Kidney capillary endothelial cell (primary cell): Measurements from ENCODE around the gene RNF144B.

Experiments
- DNase-seq: peaks from one replicate; pipeline ENCODE4 v3.0.0-alpha.2; 2018; ENCODE audit warnings: low spot score

The RNF144B gene

DNA sequence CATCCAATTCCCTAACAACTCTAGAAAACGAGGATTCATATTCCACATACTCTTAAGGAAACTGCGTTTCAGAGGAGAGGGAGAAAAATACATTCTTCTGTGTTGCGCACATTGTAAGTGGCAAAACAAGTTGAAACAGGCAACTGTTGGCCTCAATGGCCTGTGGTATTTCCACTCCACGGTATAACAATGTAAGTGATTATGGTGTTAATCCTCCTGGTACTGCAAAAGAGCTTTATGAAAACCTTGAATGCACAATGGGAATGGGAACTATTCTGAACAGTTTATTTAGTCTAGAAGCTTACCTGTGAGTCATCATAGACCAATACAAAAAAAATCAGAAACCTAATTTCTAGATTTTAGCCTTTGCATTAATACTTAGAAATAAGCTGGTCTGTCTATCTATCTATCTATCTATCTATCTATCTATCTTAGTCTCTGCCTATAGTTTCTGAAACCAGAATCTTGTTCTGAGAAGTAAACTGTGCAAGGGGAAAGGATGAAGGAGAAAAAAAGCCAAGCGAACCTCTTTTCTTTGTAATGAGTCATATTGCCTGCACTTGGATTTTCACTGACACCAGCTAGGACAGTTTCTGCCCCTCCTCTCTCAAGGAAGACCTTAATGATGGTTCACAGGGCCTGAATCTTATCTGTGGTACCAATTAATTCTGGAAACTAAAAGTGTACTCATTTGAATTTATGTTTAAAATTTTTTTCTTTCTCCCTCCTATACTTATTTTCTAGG lies 101.5 kb downstream of the RNF144B start:
- no peak for DNase-seq

DNA sequence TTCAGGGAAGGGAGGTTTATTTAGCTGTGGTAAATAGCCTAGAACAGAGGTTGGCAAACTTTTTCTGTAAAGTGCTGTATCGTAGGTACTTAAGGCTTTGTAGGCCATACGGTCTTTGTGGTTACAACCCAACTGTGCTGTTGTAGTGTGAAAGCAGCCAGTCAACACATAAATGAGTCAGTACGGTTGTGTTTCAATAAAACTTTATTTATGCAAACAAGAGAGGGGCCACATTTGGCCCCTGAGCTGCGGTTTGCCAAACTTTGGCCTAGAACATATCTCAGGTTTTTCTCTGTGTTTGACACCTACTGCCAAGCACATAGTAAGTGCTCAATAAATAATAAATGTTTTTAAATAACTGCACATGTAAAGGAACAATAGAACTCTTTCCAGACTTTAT lies 102.2 kb downstream of the RNF144B start:
- DNase-seq, result no peak

DNA sequence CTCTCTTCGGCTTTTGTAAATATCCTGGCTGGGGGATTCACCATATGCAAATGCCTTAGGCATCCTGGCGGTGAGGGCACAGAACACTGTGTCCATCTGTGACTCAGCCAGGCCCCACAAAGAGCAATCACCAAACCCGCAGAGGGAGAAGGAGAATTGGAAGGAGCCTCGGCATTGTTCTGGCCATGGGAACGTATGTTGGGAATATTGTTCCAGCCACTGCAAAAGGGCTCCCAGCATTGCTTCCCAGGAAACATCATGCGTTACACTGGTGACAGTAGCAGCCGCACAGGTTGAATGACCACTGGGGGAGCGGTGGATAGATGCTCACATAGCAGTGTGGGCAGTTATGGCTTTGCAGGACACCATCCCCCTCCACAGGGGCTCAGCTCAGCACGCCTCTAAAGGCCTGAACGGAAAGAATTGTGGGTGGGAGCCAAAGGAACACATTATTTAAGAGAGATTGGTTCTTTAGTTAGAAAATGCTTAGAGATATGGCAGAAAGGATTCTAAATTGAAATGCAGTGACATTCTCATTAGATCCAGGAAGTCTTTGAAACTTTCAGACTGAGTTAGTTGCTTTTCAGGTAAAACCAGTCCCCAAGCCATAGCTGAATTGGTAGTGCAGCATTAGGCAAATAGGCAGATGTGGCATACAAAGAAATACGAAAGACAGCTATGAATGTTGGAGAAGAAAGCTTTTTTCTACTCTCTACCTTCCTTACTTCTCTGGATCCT lies 104.3 kb downstream of the RNF144B start:
- DNase-seq, result no peak

DNA sequence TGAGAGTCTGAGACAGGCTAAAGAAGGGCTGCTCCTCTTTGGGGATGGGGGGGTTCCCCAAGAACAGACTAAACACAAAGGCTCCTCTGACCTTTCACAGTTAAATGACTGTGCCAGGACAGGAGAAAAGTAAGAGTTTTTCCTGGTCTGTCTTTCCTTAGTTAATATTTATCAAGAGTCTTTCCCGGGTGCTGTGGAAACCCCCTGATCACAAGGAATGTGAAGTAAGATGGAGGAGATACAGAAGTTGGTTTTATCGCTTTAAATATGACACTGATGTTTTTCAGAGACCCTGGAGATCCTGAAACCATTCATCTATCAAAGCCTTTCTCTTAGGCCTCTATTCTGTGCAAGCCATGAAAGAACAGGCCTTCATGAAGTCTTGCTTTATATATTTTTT lies 105.8 kb downstream of the RNF144B start:
- no peak for DNase-seq

DNA sequence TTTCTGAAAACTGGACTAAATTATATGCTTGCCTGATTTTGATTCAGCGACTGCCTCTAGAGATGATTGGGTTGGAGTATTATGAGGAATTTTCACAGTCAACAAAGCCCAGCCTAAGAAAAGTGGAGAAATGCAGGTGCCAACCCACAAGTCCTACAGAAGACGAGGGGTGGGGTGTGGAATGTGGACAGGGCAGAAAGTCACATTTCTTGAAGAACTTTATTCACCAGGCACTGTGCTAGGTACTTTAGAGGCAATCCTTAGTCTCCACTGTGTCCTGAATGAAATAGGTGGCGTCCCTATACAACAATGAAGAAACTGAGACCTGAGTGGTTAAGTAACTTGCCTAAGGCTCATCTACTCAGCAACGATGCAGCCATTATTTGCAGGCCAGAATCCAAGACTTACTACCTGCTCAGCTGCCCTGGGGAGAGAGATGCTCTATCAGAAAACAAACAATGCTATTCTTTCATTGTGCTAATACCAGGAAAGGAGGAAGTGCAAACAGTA lies 106.3 kb downstream of the RNF144B start:
- no peak for DNase-seq

DNA sequence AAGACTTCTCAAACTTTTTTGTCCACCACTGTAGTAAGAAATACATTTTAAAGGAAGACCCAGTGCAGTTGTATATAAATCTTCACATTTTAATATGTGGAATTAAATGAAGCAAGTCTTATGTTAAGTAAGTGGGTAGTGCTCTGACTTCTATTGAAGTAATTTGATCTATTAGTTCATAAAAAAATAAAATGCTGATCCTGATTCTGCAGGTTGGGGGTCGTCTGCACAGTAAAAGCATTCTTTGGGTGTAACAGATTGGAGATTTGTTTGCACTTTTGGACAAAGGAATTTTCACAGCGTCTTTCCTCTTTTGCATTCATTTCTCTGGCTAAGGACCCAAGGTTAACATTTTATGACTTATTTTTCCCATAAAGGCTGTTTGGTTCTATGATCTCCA lies 106.8 kb downstream of the RNF144B start:
- no peak for DNase-seq

DNA sequence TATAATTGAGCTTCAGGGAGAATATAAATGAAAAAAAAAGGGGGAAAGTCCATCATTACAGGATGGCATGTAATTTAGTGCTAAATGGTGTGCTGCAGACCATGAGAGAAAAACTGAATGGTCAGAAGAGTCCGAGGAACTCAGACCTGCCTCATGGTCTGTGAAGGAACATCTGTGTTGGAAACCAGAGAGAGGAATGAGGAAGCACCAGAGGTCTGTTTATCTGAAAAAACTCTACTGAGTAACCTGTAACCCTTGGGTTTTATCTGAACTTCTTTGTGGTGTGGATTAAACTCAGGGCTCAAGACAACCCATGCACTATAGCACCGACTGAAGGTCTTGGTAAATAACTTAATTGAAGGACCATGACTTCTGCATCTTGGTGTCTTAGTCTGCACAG lies 108.1 kb downstream of the RNF144B start:
- no peak for DNase-seq

DNA sequence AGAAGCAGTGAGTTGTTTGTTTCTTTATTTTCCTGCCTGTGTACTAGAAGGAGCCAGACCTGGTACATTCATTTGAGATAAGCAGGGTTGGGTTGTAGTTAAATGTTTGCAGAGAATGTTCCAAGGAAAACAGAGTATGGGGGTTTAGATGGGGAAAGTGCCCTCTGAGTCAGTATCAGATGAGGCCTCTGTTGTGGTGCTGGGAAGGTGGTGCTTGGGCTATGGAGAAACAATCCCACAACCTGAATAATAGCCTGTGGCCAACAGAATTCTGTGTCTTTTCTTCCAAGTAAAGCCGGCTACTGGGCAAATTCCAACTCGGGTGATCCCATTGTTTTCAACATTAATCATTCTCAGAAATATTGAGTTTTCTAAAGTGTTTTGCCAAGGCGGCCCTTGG lies 109.3 kb downstream of the RNF144B start:
- DNase-seq, result no peak

DNA sequence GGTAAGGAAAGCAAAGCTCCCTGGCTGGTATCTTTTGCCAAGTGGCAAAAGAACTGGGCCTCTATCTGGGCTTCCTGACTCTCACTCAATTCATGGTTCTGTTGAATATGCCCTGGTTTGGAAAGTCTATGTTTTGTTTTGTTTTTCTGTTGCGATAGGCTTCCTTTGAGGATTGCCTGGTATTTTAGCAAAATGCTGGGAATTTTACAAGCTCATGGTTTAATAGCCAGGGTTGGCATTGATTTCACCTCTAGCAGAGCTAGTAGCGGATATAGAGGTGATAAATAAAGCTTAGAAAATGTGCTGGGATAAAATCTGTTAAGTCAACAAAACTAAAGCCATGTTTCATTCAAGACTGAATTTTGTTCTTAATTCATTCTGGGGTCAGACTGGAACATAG lies 109.9 kb downstream of the RNF144B start:
- DNase-seq, result no peak

DNA sequence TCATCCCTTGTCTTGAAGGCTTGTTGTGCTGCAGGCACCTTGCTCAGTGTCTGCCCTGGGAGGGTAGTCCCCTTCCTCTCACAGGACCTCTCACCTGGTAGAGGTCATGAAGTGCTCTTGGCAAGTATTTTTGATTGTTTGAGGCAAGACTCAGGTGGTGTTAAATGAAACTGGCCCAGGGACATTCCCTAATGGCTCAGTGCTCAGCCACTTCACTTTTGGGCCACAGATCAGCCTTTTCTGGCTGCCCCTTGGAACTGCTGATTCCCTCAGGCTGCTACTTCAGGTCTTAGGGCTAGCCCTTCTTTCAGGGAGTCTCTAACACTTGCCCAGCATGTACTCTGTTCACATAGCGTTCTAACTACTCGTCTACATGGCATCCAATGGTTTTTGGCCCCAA lies 111.3 kb downstream of the RNF144B start:
- DNase-seq, result no peak

DNA sequence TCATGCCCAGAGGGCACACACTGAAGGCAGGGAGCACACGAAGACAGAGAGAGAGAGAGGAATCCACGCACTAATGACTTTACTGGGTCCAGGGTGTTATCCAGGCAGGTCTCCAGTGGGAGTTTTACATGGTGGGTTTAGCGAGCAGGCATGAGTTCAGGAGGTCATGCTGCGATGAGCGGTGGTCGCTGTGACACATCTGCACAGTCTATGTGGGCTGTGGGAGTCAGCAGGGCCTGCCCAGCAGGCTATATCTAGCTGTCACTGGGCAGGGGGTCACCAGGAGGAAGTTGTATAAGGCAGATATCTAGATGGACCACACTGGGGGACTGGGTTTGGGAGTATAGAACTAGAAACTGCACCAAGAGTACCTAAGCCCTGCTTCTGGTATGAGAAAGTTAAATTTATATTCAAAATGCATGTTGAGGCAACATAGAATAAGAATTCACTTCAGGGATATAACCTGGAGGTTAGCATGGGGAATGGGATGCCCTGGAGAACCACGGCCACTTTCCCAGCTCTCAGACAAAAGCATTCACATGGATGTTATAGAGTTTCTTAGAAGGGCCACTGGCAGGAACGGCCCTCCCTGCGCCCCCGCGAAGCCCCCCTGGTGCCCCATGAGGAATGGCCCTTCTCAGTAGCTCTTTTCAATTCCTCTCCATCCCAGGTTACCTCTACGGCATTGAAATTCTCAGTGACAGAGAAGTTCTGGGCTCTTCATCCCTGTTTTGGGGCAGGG lies 113.9 kb downstream of the RNF144B start:
- DNase-seq, result no peak

DNA sequence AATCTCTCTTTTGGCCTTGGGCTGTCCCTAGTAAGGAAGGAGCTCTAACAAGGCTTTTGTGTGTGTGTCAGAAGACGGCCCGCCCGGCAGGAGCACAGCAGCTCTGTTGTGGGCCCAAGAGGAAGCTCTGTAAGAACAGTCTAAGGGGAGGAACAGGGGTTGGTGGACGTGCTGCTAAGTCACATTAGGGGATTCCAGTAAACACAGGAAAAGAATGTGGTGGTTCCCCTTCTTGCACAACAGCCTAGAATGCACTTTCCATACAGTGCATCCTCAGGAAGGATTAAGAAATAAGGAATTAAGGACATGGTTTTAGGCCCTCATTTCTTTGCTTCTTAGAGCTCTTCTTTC lies 114.5 kb downstream of the RNF144B start:
- DNase-seq, result no peak

DNA sequence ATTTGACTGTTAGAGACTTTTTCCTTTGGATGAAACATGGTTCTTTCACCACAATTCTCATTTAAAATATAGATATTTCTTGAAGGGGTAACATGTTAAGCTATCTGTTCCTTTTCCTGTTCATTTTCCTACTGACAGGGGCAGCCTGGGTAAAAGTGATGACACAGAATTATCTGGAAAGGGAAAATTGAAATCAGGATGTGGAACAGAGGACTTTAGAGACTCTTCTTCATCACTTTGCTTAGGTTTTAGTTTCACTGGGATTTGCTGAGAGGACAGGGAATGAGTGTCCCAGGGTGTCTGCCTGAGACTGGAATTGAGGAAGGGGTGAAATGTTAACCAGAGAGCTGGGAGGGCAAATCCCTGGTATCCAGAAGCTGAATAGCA lies 116.0 kb downstream of the RNF144B start:
- DNase-seq, result no peak

DNA sequence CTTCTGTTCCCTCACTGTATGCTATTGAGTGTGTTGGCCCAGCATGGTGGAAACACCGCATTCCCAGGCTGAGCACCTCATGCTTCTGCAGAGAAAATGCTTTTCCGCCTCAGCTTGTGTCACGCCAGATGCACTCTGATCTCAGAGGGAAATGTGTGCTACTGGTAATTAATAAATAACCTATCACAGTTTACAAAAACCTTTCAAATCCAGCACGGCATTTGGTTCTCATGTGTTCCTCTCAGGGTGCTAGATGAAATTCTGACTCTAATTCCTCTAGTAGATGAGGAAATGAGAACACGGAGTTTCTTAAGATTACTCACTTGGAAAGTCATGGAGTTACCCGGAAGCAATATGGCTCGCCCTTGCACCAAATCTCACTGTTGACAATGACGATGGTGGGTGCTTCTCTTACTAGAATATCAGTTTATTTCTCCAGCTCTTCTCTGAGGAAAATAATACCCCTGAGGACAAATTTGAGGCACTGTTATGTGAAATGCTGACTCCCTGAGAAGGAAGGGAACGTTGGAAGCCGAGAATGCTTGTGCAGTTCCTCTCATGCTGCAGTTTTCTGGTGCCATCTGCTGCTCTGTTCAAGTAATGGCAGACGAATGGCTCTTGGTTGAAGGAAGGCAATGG lies 116.6 kb downstream of the RNF144B start:
- DNase-seq, result peak; percentile 78

DNA sequence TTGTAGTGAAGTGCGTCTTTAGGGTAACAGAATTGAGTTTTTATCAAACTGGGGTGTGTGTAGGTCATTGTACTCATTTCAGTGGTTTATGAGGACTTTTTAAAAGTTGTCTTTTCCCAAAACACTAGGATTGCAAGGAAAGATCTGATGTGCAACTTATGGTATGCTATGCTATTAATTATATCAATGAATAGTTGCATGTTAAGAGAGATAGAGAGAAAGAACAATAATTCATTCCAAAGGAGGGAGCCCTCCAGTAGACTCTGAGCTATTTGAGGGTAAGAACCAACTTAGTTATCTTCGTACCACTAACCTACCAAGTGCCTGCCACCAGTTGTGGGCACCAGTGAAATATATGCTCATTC lies 117.1 kb downstream of the RNF144B start:
- no peak for DNase-seq

DNA sequence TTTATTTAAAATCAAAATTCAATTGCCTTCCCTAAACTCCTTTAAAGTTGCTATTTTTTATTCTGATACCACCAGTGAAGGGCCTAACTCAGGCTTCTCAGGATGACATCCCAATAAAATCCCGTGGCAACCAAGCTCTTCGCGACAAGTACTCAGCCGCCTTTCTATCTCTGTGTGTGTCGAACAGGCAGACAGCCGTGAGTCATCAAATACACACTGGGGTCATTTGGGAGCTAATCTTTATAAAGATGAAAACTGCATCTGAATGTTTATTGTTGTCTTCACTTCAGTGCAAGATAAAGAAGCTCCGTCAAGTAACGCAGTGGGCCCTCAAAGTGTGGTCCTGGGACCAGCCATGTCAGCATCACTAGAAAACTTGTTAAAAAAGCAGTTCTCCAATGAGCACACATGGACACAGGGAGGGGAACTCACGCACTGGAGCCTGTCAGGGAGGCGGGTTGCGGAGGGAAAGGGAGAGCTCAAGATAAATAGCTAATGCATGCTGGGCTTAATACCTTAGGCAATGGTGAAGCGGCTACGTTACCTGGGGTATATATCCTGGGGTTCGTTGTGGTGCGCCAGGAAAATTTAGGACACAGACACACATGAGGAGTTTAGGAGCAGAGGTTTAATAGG lies 119.3 kb downstream of the RNF144B start:
- no peak for DNase-seq

DNA sequence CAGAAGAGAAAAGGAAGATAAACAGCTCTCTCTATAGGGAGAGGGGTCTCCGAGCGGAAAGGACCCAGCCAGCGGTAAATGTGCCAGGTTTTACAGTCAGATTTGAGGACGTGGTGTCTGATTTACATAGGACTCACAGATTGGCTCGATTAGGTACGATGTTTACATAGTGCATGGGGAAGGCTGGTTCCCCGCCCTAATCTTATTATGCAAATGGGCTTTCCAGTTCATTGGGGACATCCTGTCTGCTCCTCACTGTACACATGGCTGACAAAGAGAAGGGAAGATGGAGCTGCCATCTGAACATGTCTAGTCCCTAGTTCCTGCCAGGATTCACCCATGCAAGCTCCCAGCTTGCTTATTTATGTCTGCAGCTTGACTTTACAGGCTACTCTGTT lies 119.9 kb downstream of the RNF144B start:
- DNase-seq, result no peak

DNA sequence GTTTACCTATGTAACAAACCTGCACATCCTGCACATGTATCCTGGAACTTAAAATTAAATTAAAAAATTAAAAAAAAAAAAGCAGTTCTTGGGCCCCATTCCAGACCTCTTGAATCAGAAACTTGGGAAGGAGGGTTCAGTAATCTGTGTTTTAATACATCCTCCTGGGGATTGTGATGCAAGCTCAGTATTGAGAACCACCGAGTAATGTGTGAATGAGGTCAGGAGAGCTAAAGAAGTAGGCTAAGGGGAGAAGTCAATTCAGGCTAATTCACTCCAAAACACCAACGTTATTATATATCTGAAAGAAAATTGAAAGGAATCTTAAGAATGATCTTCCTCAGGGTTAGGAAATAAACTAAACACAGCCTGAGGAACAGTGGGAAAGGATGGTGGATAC lies 120.4 kb downstream of the RNF144B start:
- DNase-seq, result no peak

DNA sequence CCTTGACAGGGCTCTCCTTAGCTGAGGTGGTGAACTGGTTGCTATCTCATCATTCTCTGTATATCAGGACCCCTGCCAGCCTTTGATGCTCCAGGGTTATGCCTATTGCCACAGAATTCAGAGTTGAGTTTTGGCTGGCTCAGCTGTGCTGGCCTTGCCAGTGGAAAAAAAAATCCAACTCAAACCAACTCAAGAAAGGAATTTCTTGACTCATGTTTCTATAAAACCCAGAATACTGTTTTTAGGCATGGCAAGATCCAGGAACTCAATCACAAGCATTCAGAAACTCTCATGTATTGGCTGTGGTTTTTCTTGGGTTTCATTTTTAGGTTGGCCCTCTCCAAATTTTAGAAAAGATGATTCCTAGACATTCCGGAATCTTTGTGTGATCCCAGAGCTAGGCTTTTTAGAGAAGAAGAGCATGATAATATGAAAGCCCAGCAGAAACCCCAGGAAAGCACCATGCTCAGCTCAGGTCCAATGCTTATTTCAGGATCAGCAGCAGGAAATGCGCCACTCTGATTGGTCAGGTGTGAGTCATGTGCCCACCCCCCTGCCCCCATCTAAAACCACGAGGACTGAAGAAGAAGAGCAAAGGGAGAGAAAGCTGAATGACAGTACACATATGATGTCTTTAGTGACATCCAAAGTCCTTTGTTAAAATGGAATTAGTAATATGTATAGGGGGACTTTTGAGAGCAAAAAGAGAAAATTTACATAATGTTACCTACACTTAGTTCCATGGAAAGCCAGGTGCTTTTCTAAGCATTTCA lies 122.9 kb downstream of the RNF144B start:
- DNase-seq, result no peak

DNA sequence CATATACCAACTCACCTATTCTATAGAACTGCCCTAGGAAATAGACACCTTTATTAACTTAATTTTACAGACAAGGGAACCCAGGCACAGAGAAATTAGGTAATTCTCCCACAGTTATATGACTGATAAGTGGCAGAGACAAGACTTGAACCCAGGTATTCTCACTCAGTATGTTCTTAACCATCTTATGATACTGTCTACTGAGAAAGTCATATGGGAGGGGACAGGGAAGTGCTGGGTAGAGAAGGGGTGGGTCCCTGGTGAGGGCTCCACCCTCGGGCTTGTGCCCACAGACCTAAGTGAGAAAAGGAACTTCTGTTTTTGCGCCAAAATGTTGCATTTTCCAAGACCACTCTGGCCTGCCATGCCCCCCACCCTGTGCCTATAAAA lies 123.5 kb downstream of the RNF144B start:
- DNase-seq, result no peak

DNA sequence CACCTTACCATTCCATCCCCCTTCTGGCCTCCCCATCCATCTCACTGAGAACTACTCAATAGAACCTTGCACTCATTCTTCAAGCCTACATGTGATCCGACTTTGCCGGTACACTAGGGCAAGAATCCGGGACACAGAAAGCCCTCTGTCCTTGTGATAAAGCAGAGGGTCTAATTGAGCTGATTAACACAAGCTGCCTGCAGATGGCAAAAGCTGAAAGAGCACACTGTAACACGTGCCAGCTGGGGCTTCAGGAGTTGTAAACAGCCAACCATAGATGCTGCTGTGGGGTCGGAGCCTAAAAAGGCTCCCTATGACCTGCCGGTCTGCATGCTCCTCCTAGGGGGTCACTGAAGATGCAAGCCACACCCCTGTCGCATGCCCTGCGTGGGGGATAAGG lies 124.1 kb downstream of the RNF144B start:
- no peak for DNase-seq
